ENCODE results near the gene C11orf98.
A peak's percentile ranks its signal among the peaks of the same experiment; 100 is the strongest.
"Not testable (repeated sequence)": the region's sequence is repeated elsewhere in the genome, so short reads cannot be mapped to it uniquely, and the experiment has no call there.

The C11orf98 gene

GRCh38 chr11:62650283-62650682 is 14.7 kb downstream of the C11orf98 start:
- not testable (repeated sequence) for DNase-seq (ENCODE audit: low read depth in 2 of 2)

- no peak for DNase-seq (ENCODE audit: low read depth in 2 of 2)
Observed at GRCh38 chr11:62649486-62649885, 15.5 kb downstream of the C11orf98 start.

GRCh38 chr11:62648967-62649364 is 16.0 kb downstream of the C11orf98 start:
- DNase-seq (ENCODE audit: low read depth in 2 of 2) = no peak

- no peak for DNase-seq (ENCODE audit: low read depth in 2 of 2)
Observed at GRCh38 chr11:62648185-62648966, 16.6 kb downstream of the C11orf98 start.

GRCh38 chr11:62647609-62648005 is 17.4 kb downstream of the C11orf98 start:
- no peak for DNase-seq (ENCODE audit: low read depth in 2 of 2)

GRCh38 chr11:62646825-62647608 is 18.0 kb downstream of the C11orf98 start:
- DNase-seq (ENCODE audit: low read depth in 2 of 2) = no peak

- peak; percentile 99 to 100 for DNase-seq (ENCODE audit: low read depth in 2 of 2)
Observed at GRCh38 chr11:62645946-62646824, 18.8 kb downstream of the C11orf98 start, which contains the start of gene GANAB. TSS of gene GANAB (minus strand) at chr11:62646613. CDS start at chr11:62646599, 14 bp downstream.

- DNase-seq (ENCODE audit: low read depth in 2 of 2) = no peak
Observed at GRCh38 chr11:62645671-62645945, 19.4 kb downstream of the C11orf98 start.

GRCh38 chr11:62644220-62644619 is 20.8 kb downstream of the C11orf98 start:
- DNase-seq (ENCODE audit: low read depth in 2 of 2) = no peak

GRCh38 chr11:62632492-62632891 is 32.5 kb downstream of the C11orf98 start:
- no peak for DNase-seq (ENCODE audit: low read depth in 2 of 2)

GRCh38 chr11:62627713-62628112 is 37.3 kb downstream of the C11orf98 start:
- DNase-seq (ENCODE audit: low read depth in 2 of 2) = no peak

- no peak for DNase-seq (ENCODE audit: low read depth in 2 of 2)
Observed at GRCh38 chr11:62622476-62623089, 42.4 kb downstream of the C11orf98 start.

GRCh38 chr11:62621567-62622470 is 43.2 kb downstream of the C11orf98 start, which contains the start of gene B3GAT3:
TSS of gene B3GAT3 (minus strand) at chr11:62621986. CDS start at chr11:62621947, 39 bp downstream.
- peak; percentile 89 to 96 for DNase-seq (ENCODE audit: low read depth in 2 of 2)

GRCh38 chr11:62621027-62621566 is 43.9 kb downstream of the C11orf98 start:
- DNase-seq (ENCODE audit: low read depth in 2 of 2) = no peak

GRCh38 chr11:62616957-62617356 is 48.1 kb downstream of the C11orf98 start:
- DNase-seq (ENCODE audit: low read depth in 2 of 2) = not testable (repeated sequence)

GRCh38 chr11:62615521-62615920 is 49.5 kb downstream of the C11orf98 start:
- DNase-seq (ENCODE audit: low read depth in 2 of 2) = no peak

GRCh38 chr11:62614275-62614674 is 50.7 kb downstream of the C11orf98 start:
- peak; percentile 29 to 47 for DNase-seq (ENCODE audit: low read depth in 2 of 2)

GRCh38 chr11:62613291-62613778 is 51.7 kb downstream of the C11orf98 start:
- no peak for DNase-seq (ENCODE audit: low read depth in 2 of 2)
